ENCODE measurements around the gene NUCKS1.

The NUCKS1 gene

DNA sequence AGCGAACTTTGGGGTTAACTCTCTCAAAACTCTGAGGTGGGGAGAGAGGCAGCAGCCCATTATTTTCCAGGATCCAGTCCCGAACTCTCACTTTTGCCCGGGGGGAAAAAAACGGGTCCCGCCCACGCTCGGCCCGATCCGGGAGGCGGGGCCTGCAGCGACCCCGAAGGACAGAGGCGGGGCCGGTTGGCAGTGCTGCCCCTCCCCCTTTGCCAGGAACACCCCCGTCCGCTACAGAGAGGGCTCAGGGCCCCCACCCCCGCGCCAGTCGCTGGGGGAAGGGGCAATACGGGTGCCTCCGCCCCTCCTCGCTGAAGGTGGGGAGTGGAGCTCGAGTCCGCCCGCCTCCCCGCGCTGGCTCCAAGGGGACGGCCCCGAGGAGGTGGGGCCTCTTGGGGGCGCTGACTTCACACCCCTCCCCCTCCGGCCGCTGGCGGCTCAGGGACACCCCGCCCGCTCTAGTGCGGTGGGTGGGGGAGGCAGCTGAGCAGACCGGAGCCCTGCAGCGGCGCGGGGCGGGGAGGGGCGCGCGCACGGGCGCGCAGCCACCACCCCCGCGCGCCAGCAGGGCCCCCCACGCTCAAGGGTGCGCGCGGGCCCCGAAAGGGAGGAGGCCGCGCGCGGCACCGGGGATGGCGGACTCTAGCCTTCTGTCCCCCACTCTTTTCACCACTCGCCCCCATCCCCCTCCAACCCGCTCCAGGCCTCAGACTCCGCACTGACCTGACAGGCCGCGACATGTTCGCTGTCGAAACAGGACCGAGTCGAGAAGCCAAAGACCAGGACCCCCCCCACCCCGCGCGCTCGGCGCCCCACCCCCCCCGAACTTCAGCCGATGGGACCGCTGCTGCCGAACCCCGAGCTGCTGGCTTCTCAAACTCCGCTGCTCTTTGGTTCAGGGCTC is 496 bp downstream of the NUCKS1 start:
- TF ChIP-seq SNAI2 (CRISPR knock-in tag; IDR thresholded peaks at IDR 0.05) (no peak), ZNF70 (CRISPR knock-in tag; IDR thresholded peaks at IDR 0.05) (no peak), TOX (CRISPR knock-in tag; IDR thresholded peaks at IDR 0.05; ENCODE audit: borderline replicate concordance) (no peak), ZNF8 (CRISPR knock-in tag; IDR thresholded peaks at IDR 0.05) (no peak), GLIS3 (CRISPR knock-in tag; IDR thresholded peaks at IDR 0.05) (0 out of 2 replicates have a peak, but pooled peaks have one; percentile 40), ARNTL (CRISPR knock-in tag; IDR thresholded peaks at IDR 0.05; ENCODE audit: borderline replicate concordance, low read depth) (no peak), CSDC2 (CRISPR knock-in tag; IDR thresholded peaks at IDR 0.05) (0 out of 2 replicates have a peak, but pooled peaks have one; percentile 26), TCF4 (CRISPR knock-in tag; IDR thresholded peaks at IDR 0.05; ENCODE audit: borderline replicate concordance) (no peak), ZC3H10 (CRISPR knock-in tag; IDR thresholded peaks at IDR 0.05) (0 out of 2 replicates have a peak, but pooled peaks have one; percentile 36), ESRRG (CRISPR knock-in tag; IDR thresholded peaks at IDR 0.05) (no peak), ZNF565 (CRISPR knock-in tag; conservative IDR thresholded peaks at IDR 0.05; ENCODE audit: low read depth) (no peak), CSRNP3 (CRISPR knock-in tag; IDR thresholded peaks at IDR 0.05) (no peak), CREB5 (CRISPR knock-in tag; IDR thresholded peaks at IDR 0.05; ENCODE audit: low read depth) (no peak), PPARA (CRISPR knock-in tag; IDR thresholded peaks at IDR 0.05; ENCODE audit: borderline replicate concordance) (no peak), BACH2 (CRISPR knock-in tag; IDR thresholded peaks at IDR 0.05; ENCODE audit: borderline replicate concordance) (no peak), OSR1 (CRISPR knock-in tag; IDR thresholded peaks at IDR 0.05) (no peak), ISL1 (CRISPR knock-in tag; IDR thresholded peaks at IDR 0.05) (no peak), RARB (CRISPR knock-in tag; IDR thresholded peaks at IDR 0.05) (0 out of 2 replicates have a peak, but pooled peaks have one; percentile 14), ZFP3 (CRISPR knock-in tag; IDR thresholded peaks at IDR 0.05) (no peak), ZFP30 (CRISPR knock-in tag; IDR thresholded peaks at IDR 0.05) (no peak)
- TF ChIP-seq, protein P1, sequence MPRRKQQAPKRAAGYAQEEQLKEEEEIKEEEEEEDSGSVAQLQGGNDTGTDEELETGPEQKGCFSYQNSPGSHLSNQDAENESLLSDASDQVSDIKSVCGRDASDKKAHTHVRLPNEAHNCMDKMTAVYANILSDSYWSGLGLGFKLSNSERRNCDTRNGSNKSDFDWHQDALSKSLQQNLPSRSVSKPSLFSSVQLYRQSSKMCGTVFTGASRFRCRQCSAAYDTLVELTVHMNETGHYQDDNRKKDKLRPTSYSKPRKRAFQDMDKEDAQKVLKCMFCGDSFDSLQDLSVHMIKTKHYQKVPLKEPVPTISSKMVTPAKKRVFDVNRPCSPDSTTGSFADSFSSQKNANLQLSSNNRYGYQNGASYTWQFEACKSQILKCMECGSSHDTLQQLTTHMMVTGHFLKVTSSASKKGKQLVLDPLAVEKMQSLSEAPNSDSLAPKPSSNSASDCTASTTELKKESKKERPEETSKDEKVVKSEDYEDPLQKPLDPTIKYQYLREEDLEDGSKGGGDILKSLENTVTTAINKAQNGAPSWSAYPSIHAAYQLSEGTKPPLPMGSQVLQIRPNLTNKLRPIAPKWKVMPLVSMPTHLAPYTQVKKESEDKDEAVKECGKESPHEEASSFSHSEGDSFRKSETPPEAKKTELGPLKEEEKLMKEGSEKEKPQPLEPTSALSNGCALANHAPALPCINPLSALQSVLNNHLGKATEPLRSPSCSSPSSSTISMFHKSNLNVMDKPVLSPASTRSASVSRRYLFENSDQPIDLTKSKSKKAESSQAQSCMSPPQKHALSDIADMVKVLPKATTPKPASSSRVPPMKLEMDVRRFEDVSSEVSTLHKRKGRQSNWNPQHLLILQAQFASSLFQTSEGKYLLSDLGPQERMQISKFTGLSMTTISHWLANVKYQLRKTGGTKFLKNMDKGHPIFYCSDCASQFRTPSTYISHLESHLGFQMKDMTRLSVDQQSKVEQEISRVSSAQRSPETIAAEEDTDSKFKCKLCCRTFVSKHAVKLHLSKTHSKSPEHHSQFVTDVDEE (CRISPR knock-in tag; IDR thresholded peaks at IDR 0.05): no peak
- TF ChIP-seq, protein P2, sequence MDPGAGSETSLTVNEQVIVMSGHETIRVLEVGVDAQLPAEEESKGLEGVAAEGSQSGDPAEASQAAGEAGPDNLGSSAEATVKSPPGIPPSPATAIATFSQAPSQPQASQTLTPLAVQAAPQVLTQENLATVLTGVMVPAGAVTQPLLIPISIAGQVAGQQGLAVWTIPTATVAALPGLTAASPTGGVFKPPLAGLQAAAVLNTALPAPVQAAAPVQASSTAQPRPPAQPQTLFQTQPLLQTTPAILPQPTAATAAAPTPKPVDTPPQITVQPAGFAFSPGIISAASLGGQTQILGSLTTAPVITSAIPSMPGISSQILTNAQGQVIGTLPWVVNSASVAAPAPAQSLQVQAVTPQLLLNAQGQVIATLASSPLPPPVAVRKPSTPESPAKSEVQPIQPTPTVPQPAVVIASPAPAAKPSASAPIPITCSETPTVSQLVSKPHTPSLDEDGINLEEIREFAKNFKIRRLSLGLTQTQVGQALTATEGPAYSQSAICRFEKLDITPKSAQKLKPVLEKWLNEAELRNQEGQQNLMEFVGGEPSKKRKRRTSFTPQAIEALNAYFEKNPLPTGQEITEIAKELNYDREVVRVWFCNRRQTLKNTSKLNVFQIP (CRISPR knock-in tag; IDR thresholded peaks at IDR 0.05; ENCODE audit: borderline replicate concordance, low read depth): no peak
- TF ChIP-seq, protein P3, sequence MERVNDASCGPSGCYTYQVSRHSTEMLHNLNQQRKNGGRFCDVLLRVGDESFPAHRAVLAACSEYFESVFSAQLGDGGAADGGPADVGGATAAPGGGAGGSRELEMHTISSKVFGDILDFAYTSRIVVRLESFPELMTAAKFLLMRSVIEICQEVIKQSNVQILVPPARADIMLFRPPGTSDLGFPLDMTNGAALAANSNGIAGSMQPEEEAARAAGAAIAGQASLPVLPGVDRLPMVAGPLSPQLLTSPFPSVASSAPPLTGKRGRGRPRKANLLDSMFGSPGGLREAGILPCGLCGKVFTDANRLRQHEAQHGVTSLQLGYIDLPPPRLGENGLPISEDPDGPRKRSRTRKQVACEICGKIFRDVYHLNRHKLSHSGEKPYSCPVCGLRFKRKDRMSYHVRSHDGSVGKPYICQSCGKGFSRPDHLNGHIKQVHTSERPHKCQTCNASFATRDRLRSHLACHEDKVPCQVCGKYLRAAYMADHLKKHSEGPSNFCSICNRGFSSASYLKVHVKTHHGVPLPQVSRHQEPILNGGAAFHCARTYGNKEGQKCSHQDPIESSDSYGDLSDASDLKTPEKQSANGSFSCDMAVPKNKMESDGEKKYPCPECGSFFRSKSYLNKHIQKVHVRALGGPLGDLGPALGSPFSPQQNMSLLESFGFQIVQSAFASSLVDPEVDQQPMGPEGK (CRISPR knock-in tag; IDR thresholded peaks at IDR 0.05; ENCODE audit: borderline replicate concordance): peak; percentile 100

More for the DNA sequence above, 496 bp downstream of the NUCKS1 start:
- peak; percentile 80 for ATAC-seq
